Liver (tissue), 3 donors: ENCODE data around the gene CA10.

ENCODE experiments used
- CTCF ChIP-seq: fragments of 150-350 bp; IDR thresholded peaks from 2 replicates; pipeline ENCODE4 v1.5.1; 2017; ENCODE audit warnings: improper control_type of control experiment, low read depth, low read length; ENCODE audit not compliant: missing input control
- EGR1 ChIP-seq, 2 donors: IDR thresholded peaks; 2 replicates each; pipeline ENCODE4 v1.6.1; 2016 to 2018; ENCODE audit warnings: antibody characterized with exemption in 2 of 2, low read depth in 2 of 2
- GABPA ChIP-seq, 2 donors: IDR thresholded peaks in 1 of 2; conservative IDR thresholded peaks in 1 of 2; 2 replicates each; pipeline ENCODE4 v1.6.1; 2016; ENCODE audit warnings: antibody characterized with exemption in 2 of 2, mild to moderate bottlenecking in 1 of 2, moderate library complexity in 1 of 2
- MAX ChIP-seq: IDR thresholded peaks from 2 replicates; pipeline ENCODE4 v1.6.1; 2016; ENCODE audit warnings: antibody characterized with exemption
- RAD21 ChIP-seq, 2 donors: IDR thresholded peaks; 2 replicates each; pipeline ENCODE4 v1.6.1; 2016; ENCODE audit warnings: antibody characterized with exemption in 2 of 2, mild to moderate bottlenecking in 2 of 2
- SP1 ChIP-seq: IDR thresholded peaks from 2 replicates; pipeline ENCODE4 v1.6.1; 2018; ENCODE audit warnings: antibody characterized with exemption, mild to moderate bottlenecking
- TAF1 ChIP-seq: conservative IDR thresholded peaks from 2 replicates; pipeline ENCODE4 v1.6.1; 2016; ENCODE audit warnings: antibody characterized with exemption, mild to moderate bottlenecking
- YY1 ChIP-seq: IDR thresholded peaks from 2 replicates; pipeline ENCODE4 v1.6.1; 2016; ENCODE audit warnings: antibody characterized with exemption, mild to moderate bottlenecking
- TF ChIP-seq, protein P1 (sequence below): IDR thresholded peaks from 2 replicates; pipeline ENCODE4 v1.6.1; 2016; ENCODE audit warnings: antibody characterized with exemption, mild to moderate bottlenecking
- donor health status: healthy.
- donor health status: healthy.

GRCh38 chr17:51933647-51934046 lies 224.9 kb downstream of the CA10 start:
- TF ChIP-seq CTCF (no peak), GABPA (IDR thresholded peaks at IDR 0.05 in 1 of 2, conservative IDR thresholded peaks at IDR 0.05 in 1 of 2) (no peak), TAF1 (no peak), SP1 (no peak), EGR1 (IDR thresholded peaks at IDR 0.05; ENCODE audit: low read depth in 2 of 2) (no peak), YY1 (no peak), MAX (no peak), RAD21 (IDR thresholded peaks at IDR 0.05) (no peak)
- TF ChIP-seq, protein P1, sequence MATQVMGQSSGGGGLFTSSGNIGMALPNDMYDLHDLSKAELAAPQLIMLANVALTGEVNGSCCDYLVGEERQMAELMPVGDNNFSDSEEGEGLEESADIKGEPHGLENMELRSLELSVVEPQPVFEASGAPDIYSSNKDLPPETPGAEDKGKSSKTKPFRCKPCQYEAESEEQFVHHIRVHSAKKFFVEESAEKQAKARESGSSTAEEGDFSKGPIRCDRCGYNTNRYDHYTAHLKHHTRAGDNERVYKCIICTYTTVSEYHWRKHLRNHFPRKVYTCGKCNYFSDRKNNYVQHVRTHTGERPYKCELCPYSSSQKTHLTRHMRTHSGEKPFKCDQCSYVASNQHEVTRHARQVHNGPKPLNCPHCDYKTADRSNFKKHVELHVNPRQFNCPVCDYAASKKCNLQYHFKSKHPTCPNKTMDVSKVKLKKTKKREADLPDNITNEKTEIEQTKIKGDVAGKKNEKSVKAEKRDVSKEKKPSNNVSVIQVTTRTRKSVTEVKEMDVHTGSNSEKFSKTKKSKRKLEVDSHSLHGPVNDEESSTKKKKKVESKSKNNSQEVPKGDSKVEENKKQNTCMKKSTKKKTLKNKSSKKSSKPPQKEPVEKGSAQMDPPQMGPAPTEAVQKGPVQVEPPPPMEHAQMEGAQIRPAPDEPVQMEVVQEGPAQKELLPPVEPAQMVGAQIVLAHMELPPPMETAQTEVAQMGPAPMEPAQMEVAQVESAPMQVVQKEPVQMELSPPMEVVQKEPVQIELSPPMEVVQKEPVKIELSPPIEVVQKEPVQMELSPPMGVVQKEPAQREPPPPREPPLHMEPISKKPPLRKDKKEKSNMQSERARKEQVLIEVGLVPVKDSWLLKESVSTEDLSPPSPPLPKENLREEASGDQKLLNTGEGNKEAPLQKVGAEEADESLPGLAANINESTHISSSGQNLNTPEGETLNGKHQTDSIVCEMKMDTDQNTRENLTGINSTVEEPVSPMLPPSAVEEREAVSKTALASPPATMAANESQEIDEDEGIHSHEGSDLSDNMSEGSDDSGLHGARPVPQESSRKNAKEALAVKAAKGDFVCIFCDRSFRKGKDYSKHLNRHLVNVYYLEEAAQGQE: no peak
